Stimulated activated CD8-positive, alpha-beta memory T cell treated with anti-CD3 and anti-CD28 coated beads, Interleukin-7, amount 100 ng/mL, for 4 hours (primary cell): ENCODE data around the gene IER3.

Experiments used
- DNase-seq, 2 donors: peaks; one replicate each; pipeline ENCODE4 v3.0.0-alpha.2; 2020; ENCODE audit warnings: low read depth in 2 of 2

IER3 gene

DNA sequence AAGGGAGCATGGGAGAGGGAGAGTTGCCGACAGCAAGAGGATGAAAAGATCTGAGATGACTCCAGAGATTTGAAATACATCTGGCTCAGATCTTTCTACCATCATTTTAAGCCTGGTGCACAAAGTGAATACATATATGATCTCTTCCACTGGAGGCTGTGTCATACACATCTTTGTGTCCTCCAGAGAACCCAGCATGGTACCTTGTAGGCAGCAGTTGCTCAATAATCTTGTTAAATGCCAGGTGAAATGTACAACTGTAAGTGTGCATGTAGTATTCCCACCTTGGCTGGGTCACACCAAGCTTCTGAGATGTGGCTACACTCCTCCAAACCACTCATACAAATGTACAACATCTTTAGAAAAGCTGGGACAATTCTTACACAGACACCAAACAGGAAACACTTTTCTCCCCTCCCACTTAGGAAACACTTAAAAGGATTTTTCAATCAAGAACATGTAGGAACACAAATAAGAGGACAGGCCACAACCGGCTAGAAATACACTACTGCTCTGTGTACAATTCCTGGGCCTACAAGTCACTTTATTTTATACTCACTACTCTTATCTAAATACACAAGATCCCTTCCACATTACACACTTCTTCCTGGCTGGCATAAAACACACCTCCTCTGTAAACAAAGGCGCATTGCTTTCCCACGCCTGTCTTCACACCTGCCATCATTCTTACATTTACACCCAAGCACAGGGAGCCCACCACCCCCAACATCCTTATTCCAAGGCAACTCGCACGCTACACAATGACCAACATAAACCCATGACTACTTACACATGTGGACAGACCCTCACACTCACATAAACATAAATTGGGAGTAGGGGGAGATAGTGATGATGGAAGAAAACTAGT lies 3.8 kb upstream of the IER3 start:
- no peak for DNase-seq

DNA sequence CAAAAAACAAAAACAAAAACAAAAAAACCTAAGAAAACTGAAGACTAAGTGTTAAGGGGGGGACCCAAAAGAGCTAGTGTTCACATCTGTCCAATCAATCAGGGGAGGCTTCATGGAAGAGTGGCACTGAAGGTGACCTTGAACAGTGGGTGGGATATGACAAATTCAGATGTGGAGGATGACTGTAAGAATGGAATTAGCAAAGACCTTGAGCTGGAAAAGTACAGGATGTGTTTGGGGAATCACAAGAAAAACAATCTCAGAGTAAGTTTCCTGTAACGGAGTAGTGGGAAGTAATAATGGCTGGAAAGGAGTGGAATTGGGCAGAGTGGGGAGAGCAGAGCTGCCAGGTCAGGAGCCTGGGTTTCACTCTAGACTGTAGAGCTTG lies 2.9 kb upstream of the IER3 start:
- DNase-seq, result no peak

DNA sequence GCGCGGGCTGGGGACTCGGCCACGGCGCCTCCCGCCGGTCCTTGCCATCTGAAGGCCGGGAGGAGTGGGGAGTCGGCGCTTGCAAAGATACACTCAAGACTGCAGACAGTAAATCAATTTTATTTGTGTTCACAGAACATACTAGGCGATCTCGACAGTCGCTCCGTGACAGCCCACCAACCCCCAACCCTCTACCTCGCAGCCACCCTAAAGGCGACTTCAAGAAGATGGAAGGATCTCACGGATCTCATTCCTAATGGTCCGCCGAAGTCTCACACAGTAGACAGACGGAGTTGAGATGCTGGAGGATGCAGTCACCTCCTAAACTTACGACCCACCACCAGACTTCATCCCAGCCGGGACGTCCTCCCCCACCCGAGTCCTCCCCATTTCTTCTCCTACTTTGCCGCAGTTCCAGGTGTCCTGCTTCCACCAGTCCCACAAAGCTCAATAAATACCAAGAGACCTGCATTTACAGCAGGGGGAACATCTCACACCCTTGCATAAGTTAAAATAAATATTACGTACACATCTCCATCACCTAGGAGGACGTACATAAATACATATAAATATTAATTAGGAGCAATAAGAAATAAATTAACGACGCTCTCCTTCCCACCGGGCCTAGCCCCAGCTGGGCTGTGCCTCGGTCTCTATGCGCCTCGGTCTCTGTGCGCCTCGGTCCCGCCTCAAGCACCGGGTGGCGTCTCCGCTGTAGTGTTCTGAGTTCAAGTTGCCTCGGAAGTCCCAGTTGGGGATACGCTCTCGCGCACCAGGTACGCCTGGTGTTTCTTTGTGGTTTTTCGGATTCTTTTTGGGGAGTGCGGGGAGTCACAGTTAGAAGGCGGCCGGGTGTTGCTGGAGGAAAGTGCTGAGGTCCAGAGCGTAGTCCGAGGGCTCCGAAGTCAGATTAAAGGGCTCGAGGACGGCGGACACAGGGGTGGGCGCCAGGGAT lies 971 bp downstream of the IER3 start:
- peak in 1 of 2 donors; percentile 29 for DNase-seq

DNA sequence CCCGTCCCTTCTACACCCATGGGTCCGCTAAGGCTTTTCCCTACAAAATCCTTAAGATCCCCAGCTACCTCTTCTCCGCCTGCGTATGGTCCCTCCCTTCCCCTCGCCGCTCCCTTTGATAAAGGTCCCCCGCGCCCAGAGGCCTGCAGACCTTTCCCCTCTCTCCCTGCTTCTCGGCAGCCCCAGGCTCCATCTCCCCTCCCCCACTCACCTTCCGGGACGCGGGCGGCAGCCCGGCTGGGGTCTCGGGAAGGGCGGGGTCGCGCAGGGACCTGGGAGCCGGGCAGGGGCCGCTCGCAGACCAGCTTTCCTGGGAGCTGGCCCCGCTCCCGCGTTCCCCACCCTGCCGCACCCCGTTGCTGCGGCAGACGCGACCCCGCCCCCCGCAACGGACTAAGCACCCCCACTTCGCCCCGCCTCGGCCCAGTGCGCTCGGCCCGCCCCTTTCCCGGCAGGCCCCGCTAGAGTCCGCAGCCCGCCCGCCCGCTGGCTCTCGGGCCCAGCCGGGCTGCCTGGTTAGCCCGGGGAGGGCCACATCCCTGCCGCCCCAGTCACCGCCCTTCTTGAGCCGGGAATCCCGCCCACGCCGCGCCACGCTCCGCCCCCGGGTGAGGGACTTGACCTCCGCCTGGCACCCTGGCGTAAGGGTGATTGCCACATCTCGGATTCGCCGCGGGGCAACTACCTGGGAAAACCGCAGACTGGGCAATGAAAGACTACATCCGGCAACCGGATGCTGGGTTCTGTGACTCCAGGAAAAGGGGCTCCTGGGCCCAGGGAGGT lies 1.8 kb downstream of the IER3 start, which contains the start of gene FLOT1:
Gene FLOT1 (minus strand): TSS at position 372 of the 783 bp plus-strand sequence. CDS start 498 bp downstream, outside the sequence.
- peak; percentile 91 to 94 for DNase-seq

DNA sequence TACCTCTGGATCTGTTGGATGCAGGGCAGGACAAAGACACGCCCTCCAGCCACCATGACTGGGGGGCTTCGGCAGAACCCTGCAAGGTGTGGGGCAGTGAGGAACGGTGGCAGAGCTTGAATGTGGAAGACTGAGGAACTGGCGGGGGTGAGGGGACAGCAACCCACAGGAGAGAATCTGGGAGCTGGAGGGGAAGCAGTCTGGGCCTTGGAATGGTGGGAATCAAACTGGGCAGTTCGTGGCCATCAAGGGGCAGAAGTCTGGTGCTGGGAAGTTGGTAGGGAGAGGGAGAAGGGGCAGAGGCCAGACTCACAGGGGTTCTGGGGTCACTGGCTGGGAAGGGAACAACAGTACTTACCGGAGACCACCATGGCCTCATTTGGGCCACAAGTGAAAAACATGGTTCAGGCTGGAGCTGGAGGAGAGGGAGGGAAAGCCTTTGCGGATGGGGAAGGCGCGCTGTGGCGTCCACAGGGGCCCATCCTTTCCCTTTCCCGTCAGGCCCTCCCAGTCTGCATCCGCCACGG lies 2.5 kb downstream of the IER3 start:
- peak; percentile 37 to 46 for DNase-seq

DNA sequence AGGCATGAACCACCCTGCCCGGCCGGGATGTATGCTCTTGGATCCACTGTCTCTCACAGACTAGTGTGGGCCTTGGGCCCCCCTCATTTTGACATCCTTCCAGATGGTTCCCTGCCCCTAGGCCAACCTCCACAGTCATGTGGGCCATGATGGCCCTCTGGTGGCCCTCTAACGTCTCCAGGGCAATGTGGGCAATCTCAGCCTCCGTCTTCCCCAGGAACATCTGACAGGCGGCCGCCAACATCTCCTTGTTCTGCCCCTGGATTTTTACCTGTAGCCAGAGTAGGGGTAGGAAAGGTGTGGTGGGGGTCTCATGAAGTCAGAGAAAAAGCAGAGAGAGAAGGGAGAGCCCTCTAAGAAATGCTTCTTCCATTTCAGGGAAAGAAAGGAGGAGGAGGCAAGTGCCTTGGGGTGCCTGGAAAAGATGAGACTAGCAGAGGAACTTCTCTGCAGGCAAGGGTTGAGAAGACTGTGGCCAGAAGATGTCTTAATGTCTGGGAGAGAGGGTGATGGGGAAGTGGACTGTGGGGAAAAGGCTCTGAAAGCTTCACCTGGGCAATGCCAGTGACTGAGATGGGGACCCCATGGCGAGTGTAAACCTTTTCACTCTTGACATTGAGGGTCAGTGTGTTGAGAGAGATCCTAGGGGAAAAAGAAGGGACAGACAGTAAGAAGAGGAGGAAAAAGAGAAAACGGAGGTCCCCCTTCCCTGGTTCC lies 3.1 kb downstream of the IER3 start:
- peak in 1 of 2 donors; percentile 27 for DNase-seq

DNA sequence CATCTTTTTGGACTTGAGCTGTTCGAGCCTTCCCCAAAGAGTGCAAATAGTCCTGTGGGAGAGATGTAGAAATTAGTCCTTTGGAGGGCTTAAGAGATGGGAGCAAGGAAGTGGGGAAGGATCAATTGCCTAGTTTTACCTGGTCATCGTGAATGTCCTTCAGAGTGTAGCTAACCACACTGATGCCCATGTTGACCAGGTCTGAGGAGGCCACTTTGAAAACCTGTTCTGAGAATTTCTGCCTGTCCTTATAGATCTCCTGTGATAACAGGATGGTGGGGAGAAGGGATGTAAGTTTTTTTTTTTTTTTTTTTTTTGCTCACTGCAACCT lies 3.8 kb downstream of the IER3 start:
- no peak for DNase-seq

DNA sequence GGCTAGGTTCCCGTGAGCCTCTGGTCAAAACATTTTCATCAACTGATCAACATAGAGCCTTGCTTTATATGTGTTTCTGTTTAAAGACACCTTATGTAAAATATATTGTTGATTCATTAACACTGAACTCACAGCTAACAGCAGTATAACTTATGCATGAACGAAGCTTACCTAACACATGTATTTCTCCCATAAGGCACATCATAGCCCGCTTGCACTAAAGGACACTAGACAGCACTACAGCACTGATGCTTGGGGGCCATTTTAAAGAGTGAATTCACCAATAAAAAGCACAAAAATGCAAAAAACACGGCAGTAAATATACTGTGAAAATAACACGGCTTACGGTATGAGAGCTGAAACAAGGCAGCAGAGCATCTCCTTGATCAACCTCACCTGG lies 5.8 kb downstream of the IER3 start:
- DNase-seq, result no peak

DNA sequence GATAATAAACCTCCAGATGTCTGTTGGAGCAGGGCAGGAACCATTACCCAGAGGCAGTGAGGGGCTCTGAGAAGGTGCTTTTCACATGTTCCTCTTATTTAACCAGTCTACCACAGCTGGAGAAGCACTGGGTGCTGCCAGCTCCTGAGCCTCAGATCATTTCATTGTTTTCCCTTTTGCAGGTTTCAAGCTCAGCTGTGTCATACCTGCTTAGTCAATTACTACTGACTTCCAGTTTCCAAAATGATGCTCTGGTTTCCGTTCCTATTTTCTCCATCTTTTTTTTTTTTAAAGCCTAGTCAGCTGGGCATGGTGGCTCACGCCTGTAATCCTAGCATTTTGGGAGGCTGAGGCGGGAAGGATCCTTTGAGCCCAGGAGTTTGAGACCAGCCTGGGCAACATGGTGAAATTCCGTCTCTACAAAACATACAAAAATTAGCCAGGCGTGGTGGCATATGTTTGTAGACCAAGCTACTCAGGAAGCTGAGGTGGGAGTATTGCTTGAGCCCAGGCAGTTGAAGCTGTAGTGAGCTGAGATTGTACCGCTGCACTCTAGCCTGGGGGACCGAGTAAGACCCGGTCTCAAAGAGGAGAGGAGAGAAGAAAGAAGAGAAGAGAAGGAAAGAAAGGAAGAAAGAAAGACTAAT lies 8.6 kb downstream of the IER3 start:
- DNase-seq, result no peak

DNA sequence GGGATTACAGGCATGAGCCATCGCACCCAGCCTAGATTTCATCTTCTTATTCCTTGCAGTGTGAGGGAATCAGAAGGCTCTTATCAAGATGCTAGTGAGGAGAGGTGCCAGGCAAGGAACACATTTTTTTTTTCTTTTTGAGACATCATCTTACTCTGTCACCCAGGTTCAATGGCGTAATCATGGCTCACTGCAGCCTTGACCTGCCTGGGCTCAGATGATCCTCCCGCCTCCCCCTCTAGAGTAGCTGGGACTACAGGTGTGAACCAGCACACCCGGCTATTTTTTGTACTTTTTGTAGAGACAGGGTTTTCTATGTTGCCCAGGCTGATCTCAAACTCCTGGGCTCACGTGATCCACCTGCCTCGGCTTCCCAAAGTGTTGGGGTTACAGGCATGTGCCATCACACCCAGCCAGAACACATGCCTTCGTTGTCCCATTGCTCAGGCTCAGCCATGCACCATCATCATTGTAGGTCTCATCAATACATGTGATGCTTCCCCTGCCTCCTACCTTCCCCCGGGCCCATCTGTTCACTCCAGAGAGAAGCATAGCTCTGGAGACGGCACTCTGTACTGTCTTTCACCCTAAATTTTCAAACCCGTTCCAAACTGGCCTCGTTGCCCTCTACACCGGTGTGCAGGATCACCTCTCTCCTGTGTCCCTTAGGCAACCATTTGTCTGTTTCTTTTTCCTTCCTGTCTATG lies 12.0 kb downstream of the IER3 start:
- DNase-seq, result no peak

DNA sequence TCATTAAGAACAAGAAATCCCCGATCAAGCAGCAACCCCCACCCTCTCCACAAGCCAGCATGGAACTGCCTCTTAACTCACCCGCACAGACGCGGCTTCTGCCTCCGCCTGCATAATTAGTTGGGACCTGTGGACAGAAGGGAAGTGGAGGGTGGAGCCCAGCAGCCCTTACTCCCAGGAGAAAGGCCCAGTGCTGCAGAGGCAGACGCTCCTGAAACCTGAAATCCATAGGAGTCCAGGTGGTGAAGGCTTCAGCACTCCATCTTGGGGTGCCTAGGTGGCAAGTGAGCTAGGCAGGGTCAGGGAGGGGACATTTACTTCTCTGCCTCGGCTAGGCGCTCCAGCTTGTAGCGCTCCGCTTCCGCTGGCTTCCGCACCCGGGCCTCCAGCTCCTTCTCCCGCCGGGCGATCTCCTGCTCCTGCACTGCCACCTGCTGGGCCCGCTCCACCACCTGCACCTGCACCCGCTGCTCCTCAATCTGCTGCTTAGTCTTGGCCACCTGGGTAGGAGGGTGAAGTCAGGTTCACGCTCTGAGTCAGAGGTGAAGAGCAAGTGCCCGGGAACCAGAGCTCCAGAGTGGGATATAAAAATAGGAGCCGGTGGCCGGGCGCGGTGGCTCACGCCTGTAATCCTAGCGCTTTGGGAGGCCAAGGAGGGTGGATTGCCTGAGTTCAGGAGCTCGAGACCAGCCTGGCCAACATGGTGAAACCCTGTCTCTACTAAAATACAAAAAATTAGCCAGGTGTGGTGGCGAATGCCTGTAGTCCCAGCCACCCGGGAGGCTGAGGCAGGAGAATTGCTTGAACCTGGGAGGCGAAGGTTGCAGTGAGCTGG lies 13.5 kb downstream of the IER3 start:
- DNase-seq, result peak; percentile 69 to 74

DNA sequence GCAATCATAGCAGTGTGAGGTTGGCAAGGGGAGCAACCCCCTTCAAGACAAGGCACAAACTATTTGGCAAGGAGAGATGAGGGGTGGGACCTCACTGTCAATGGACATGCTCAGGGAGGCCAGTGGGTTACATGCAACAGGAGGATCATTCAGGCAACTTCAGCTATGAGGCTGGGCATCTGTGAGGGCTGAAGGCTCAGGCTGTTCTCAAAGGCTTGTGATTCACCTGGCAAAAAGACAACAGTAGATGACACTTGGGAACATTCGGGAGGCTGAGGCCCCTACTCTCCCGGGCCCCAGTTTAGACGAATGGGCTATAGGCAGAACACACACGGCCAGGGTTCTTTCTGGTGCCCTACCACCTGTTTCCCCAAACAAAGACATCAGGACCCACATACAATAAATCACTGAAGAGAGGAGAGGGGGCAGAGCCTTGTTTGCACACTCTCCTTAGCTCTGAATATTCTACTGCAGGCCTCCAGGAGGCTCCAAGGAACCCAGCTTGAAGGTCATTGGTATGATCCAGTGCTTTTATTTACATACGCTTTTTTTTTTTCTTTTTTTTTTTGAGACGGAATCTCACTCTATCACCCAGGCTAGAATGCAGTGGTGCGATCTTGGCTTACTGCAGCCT lies 16.3 kb downstream of the IER3 start:
- no peak for DNase-seq

DNA sequence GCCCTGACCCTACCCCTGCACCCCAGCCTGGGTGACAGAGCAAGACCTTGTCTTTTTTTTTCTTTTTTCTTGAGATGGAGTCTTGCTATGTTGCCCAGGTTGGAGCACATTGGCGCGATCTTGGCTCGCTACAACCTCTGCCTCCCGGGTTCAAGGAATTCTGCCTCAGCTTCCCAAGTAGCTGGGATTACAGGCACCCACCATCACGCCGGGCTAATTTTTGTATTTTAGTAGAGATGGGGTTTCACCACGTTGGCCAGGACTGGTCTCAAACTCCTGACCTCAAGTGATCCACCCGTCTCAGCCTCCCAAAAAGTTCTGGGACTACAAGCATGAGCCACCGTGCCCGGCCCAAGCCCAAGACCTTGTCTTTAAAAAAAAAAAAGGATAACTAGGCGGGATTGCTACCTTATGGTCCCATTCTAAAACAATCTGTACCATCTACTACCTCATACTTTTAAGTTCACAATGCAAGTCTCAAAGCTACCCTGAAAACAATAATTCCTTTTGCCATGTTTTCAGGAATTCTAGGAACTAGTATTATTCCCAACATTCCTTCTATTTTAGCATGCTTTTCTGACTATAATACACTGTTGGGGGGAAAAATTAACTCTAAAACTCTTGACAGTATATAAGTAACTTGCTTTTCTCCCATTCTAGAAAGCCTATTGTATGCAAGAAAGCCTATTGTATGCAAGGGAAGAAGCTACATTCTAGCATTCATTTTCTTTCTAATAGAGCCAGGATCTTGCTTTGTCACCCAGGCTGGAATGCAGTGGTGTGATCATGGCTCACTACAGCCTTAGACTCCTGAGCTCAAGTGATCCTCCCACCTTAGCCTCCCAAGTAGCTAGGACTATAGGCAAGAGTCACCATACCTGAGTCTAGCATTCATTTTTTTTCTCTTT lies 17.6 kb downstream of the IER3 start:
- DNase-seq, result no peak

DNA sequence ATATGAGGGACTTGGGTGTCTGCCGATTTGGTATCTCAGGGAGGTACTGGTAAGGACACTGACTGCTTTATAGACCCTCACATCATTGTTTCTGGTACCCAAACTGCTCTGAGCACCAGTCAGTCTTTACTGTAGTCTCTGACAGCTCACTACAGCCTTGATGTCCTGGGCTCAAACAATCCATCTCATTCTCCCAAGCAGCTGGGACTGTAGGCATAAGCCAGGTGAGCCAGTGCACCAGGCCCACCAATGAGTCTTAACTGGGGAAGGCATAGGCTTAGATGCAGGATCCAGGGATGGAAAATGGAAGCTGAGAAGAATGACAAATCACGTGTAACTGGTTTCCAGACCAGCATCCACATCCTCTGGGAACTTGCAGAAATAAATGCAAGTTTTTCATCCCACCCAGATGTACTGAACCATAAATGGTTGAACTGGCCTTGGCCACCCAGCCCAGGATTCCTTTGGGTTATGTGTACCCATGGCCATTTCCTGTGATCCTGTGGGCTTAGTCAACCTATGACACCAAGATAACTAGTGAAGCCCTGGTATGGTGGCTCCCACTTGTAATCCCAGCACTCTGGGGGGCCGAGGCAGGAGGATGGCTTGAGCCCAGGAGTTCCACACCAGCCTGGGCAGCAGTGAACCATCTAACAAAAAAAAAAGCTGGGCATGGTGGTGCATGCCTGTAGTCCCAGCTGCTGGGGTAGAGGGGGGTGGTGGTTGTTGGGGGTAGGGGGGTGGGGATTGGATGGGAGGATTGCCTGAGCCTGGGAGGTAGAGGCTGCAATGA lies 18.4 kb downstream of the IER3 start:
- DNase-seq, result no peak

DNA sequence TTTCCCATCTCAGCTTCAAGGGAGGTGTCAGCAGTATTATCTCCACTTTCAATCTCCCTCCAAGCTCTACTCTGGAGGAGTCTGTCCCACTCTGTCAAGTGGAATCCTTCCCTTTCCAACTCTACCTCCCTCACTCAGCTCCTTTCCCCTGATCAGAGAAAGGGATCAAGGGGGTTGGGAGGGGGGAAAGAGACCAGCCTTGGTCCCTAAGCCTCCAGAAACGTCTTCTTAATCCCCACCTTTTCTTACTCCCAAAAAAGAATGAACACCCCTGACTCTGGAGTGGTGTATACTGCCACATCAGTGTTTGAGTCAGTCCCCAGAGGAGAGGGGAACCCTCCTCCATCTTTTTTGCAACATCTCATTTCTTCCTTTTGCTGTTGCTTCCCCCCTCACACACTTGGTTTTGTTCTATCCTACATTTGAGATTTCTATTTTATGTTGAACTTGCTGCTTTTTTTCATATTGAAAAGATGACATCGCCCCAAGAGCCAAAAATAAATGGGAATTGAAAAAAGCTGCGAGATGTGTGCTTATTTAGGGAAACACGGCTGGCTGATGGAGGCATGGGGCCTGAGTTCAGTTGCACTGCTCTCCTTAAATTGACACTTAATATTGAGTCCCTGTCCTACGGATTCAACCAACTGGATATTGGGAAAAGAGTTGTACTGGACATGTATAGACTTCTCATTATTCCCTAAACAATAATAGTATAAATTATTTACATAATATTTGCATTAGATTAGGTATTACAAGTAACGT lies 19.3 kb downstream of the IER3 start:
- no peak for DNase-seq
